Activated T-cell treated with anti-CD3 and anti-CD28 coated beads, Interleukin-2, amount 50 U/mL, for 24 hours (primary cell): ENCODE data around the gene UBAC1.
A peak's percentile ranks its signal among the peaks of the same experiment; 100 is the strongest.
"Not testable (repeated sequence)": the region's sequence is repeated elsewhere in the genome, so short reads cannot be mapped to it uniquely, and the experiment has no call there.

ENCODE experiments used
- DNase-seq: peaks from one replicate; pipeline ENCODE4 v3.0.0-alpha.2; 2020
- H3K27ac Mint-ChIP-seq: 2 replicates; pipeline ENCODE4 v1.8.0; 2020; ENCODE audit warnings: mild to moderate bottlenecking, mixed read lengths
- H3K27me3 Mint-ChIP-seq: 2 replicates; pipeline ENCODE4 v1.8.0; 2020; ENCODE audit warnings: mixed read lengths
- H3K36me3 Mint-ChIP-seq: 2 replicates; pipeline ENCODE4 v1.8.0; 2020; ENCODE audit warnings: low read depth, mixed read lengths
- H3K4me1 Mint-ChIP-seq: 2 replicates; pipeline ENCODE4 v1.8.0; 2020; ENCODE audit warnings: low read depth, mixed read lengths
- H3K4me3 Mint-ChIP-seq: 2 replicates; pipeline ENCODE4 v1.8.0; 2020; ENCODE audit warnings: mild to moderate bottlenecking, moderate library complexity, mixed read lengths
- H3K9me3 Mint-ChIP-seq: 2 replicates; pipeline ENCODE4 v1.8.0; 2020; ENCODE audit warnings: mixed read lengths

Gene UBAC1

GRCh38 chr9:135961811-135962695, 880 bp upstream of the UBAC1 start:
- Mint-ChIP-seq H3K4me3 (peak overlapping the region; percentile 79), H3K36me3 (peaks cover 9% of the 10 kb centered on the region), H3K27ac (peak overlapping the region; percentile 54), H3K27me3 (no peaks in the 10 kb centered on the region), H3K9me3 (no peaks in the 10 kb centered on the region), H3K4me1 (peaks cover 39% of the 10 kb centered on the region)
- peak; percentile 52 for DNase-seq

- Mint-ChIP-seq H3K4me1 (peaks cover 39% of the 10 kb centered on the region), H3K4me3 (peak overlapping the region; percentile 89), H3K9me3 (no peaks in the 10 kb centered on the region)
These were observed 529 bp downstream of the UBAC1 start for GRCh38 chr9:135960411-135961276.

GRCh38 chr9:135959814-135960213, 1.4 kb downstream of the UBAC1 start:
- Mint-ChIP-seq H3K27me3 (no peaks in the 10 kb centered on the region), H3K4me1 (peaks cover 39% of the 10 kb centered on the region), H3K9me3 (no peaks in the 10 kb centered on the region), H3K27ac (peak overlapping the region; percentile 3), H3K36me3 (peaks cover 21% of the 10 kb centered on the region), H3K4me3 (peak overlapping the region; percentile 89)
- DNase-seq = no peak

More at GRCh38 chr9:135960411-135961276, 529 bp downstream of the UBAC1 start:
- Mint-ChIP-seq H3K27me3 (no peaks in the 10 kb centered on the region), H3K27ac (peak overlapping the region; percentile 74), H3K36me3 (peaks cover 17% of the 10 kb centered on the region)
- DNase-seq = no peak

- DNase-seq = no peak
- no peak overlapping the region for H3K4me3 Mint-ChIP-seq
- H3K4me1 Mint-ChIP-seq = peaks cover 39% of the 10 kb centered on the region
- no peaks in the 10 kb centered on the region for H3K9me3 Mint-ChIP-seq
- peaks cover 32% of the 10 kb centered on the region for H3K36me3 Mint-ChIP-seq
- no peak overlapping the region for H3K27ac Mint-ChIP-seq
- no peaks in the 10 kb centered on the region for H3K27me3 Mint-ChIP-seq
These were observed 2.7 kb downstream of the UBAC1 start for GRCh38 chr9:135958485-135958884.

GRCh38 chr9:135957431-135957830, 3.7 kb downstream of the UBAC1 start:
- Mint-ChIP-seq H3K27me3 (no peaks in the 10 kb centered on the region), H3K4me3 (no peak overlapping the region), H3K27ac (no peak overlapping the region), H3K36me3 (peaks cover 41% of the 10 kb centered on the region), H3K9me3 (no peaks in the 10 kb centered on the region), H3K4me1 (peaks cover 33% of the 10 kb centered on the region)
- no peak for DNase-seq

- no peak overlapping the region for H3K27ac Mint-ChIP-seq
- peaks cover 27% of the 10 kb centered on the region for H3K4me1 Mint-ChIP-seq
- DNase-seq = no peak
- no peak overlapping the region for H3K4me3 Mint-ChIP-seq
- peaks cover 47% of the 10 kb centered on the region for H3K36me3 Mint-ChIP-seq
- H3K9me3 Mint-ChIP-seq = no peaks in the 10 kb centered on the region
- no peaks in the 10 kb centered on the region for H3K27me3 Mint-ChIP-seq
These were observed 4.4 kb downstream of the UBAC1 start for GRCh38 chr9:135956802-135957174.

GRCh38 chr9:135955934-135956801, 5.0 kb downstream of the UBAC1 start:
- Mint-ChIP-seq H3K36me3 (peaks cover 47% of the 10 kb centered on the region), H3K4me1 (peaks cover 22% of the 10 kb centered on the region), H3K4me3 (no peak overlapping the region), H3K27ac (no peak overlapping the region), H3K9me3 (no peaks in the 10 kb centered on the region), H3K27me3 (no peaks in the 10 kb centered on the region)
- no peak for DNase-seq

- no peak for DNase-seq
- Mint-ChIP-seq H3K27me3 (no peaks in the 10 kb centered on the region), H3K27ac (no peak overlapping the region), H3K9me3 (no peaks in the 10 kb centered on the region), H3K4me1 (no peaks in the 10 kb centered on the region), H3K4me3 (no peak overlapping the region), H3K36me3 (peaks cover 62% of the 10 kb centered on the region)
These were observed 8.4 kb downstream of the UBAC1 start for GRCh38 chr9:135952664-135953206.

- no peaks in the 10 kb centered on the region for H3K4me1 Mint-ChIP-seq
- no peaks in the 10 kb centered on the region for H3K27me3 Mint-ChIP-seq
- H3K9me3 Mint-ChIP-seq = no peaks in the 10 kb centered on the region
- H3K27ac Mint-ChIP-seq = no peak overlapping the region
- DNase-seq = no peak
- H3K36me3 Mint-ChIP-seq = peaks cover 68% of the 10 kb centered on the region
- H3K4me3 Mint-ChIP-seq = no peak overlapping the region
These were observed 9.1 kb downstream of the UBAC1 start for GRCh38 chr9:135951889-135952663.

GRCh38 chr9:135951310-135951709, 9.9 kb downstream of the UBAC1 start:
- not testable (repeated sequence) for H3K27me3 Mint-ChIP-seq, DNase-seq, H3K4me1 Mint-ChIP-seq, H3K9me3 Mint-ChIP-seq, H3K27ac Mint-ChIP-seq, H3K4me3 Mint-ChIP-seq
- peaks cover 72% of the 10 kb centered on the region for H3K36me3 Mint-ChIP-seq

GRCh38 chr9:135950841-135951240, 10.3 kb downstream of the UBAC1 start:
- not testable (repeated sequence) for H3K4me3 Mint-ChIP-seq, H3K27ac Mint-ChIP-seq, H3K27me3 Mint-ChIP-seq, DNase-seq, H3K9me3 Mint-ChIP-seq, H3K4me1 Mint-ChIP-seq
- H3K36me3 Mint-ChIP-seq = peaks cover 73% of the 10 kb centered on the region

GRCh38 chr9:135950135-135950682, 11.0 kb downstream of the UBAC1 start:
- Mint-ChIP-seq H3K27me3 (no peaks in the 10 kb centered on the region), H3K4me3 (no peak overlapping the region), H3K36me3 (peaks cover 79% of the 10 kb centered on the region), H3K4me1 (no peaks in the 10 kb centered on the region), H3K27ac (no peak overlapping the region), H3K9me3 (no peaks in the 10 kb centered on the region)
- DNase-seq = no peak

- Mint-ChIP-seq H3K9me3 (no peaks in the 10 kb centered on the region), H3K27me3 (no peaks in the 10 kb centered on the region), H3K4me1 (no peaks in the 10 kb centered on the region), H3K36me3 (peaks cover 79% of the 10 kb centered on the region), H3K27ac (no peak overlapping the region), H3K4me3 (no peak overlapping the region)
- DNase-seq = no peak
These were observed 11.6 kb downstream of the UBAC1 start for GRCh38 chr9:135949501-135950134.
